GM12878 (cell line): ENCODE measurements around the gene VSX2.

Source experiments
- CTCF ChIP-seq, 3 experiments: IDR thresholded peaks in 2 of 3; conservative IDR thresholded peaks in 1 of 3; 2 replicates each; pipeline ENCODE4 v1.5.1; 2011; ENCODE audit warnings: low read depth in 3 of 3, low read length in 3 of 3, mild to moderate bottlenecking in 3 of 3, control low read depth in 2 of 3, moderate library complexity in 2 of 3, inconsistent platforms in 1 of 3, mixed read lengths in 1 of 3; ENCODE audit not compliant: control insufficient read depth in 2 of 3, insufficient read depth in 1 of 3; ENCODE audit errors: extremely low read depth in 1 of 3
- MTA2 ChIP-seq: fragments of 450-650 bp; IDR thresholded peaks from 2 replicates; pipeline ENCODE4 v1.6.1; 2016; ENCODE audit warnings: low read depth, mild to moderate bottlenecking, moderate library complexity
- MXI1 ChIP-seq: fragments of 150-350 bp; IDR thresholded peaks from 2 replicates; pipeline ENCODE4 v1.6.1; 2011; ENCODE audit warnings: low read depth, mild to moderate bottlenecking, inconsistent platforms, low read length, improper control_type of control experiment
- MYC ChIP-seq: IDR thresholded peaks from 2 replicates; pipeline ENCODE4 v1.6.1; 2011; ENCODE audit warnings: mild to moderate bottlenecking, low read length, moderate library complexity, inconsistent platforms; ENCODE audit not compliant: insufficient read depth, insufficient replicate concordance, insufficient read length, severe bottlenecking
- PAX5 ChIP-seq: IDR thresholded peaks from 2 replicates; pipeline ENCODE4 v1.6.1; 2011; ENCODE audit warnings: low read depth, low read length, borderline replicate concordance
- POLR2AphosphoS5 ChIP-seq: IDR thresholded peaks from 2 replicates; pipeline ENCODE4 v1.6.1; 2011; ENCODE audit warnings: mild to moderate bottlenecking, low read length, inconsistent platforms
- YY1 ChIP-seq: IDR thresholded peaks from 2 replicates; pipeline ENCODE4 v1.6.1; 2011; ENCODE audit warnings: low read depth, mild to moderate bottlenecking, low read length
- ZBTB40 ChIP-seq: fragments of 450-650 bp; IDR thresholded peaks from 2 replicates; pipeline ENCODE4 v1.6.1; 2016; ENCODE audit warnings: mild to moderate bottlenecking, moderate library complexity, borderline replicate concordance

- TF ChIP-seq PAX5 (no peak), MTA2 (no peak), ZBTB40 (no peak), CTCF (IDR thresholded peaks at IDR 0.05 in 2 of 3, conservative IDR thresholded peaks at IDR 0.05 in 1 of 3; ENCODE audit: control insufficient read depth in 2 of 3, extremely low read depth in 1 of 3, insufficient read depth in 1 of 3, low read depth in 3 of 3, low read length in 3 of 3) (no peak), POLR2AphosphoS5 (no peak), MYC (no peak), YY1 (no peak), MXI1 (no peak)
These were observed 40.6 kb upstream of the VSX2 start for GRCh38 chr14:74198441-74199234.
